Measurements from ENCODE around the gene GSDMA.
"Not testable (repeated sequence)": the region's sequence is repeated elsewhere in the genome, so short reads cannot be mapped to it uniquely, and the experiment has no call there.

Gene GSDMA

GRCh38 chr17:39996162-39996561 lies 33.4 kb downstream of the GSDMA start:
- no peak for DNase-seq (ENCODE audit: low read depth in 2 of 2)

DNA sequence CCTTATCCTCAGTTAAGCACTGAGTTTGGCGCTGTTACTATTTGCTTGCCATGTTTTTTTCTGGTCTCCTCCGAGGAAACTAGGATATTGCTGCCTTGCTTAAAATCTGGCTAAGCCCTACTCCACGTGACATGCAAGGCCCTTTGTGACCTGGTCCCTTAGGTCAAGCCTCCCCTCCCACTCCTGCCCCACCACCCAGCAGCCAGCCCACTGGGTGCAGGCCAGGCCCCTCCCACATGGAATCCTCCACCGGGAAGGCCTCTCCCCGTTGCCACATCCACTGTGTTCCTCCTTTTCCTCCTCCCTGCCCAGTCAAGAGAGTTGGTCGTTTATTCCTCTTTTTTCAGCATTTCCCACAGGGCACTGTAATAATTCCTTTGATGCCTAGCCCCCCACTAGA lies 34.0 kb downstream of the GSDMA start:
- no peak for DNase-seq (ENCODE audit: low read depth in 2 of 2)

- DNase-seq (ENCODE audit: low read depth in 2 of 2), result no peak
Measured at GRCh38 chr17:39997543-39997942, 34.7 kb downstream of the GSDMA start.

DNA sequence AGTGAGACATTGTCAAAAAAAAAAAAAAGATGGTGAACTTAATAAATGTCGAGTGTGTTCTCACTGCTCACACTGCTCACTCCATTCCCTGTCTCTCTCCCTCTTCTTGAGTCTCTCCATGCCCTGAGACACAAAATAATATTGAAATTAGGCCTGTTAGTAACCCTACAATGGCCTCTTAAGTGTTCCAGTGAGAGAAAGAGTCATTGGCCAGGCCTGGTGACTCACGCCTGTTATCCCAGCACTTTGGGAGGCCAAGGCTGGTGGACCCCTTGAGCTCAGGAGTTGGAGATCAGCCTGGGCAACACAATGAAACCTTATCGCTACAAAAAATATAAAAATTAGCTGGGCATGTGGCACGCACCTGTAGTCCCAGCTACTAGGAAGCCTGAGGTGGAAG lies 36.3 kb downstream of the GSDMA start:
- DNase-seq (ENCODE audit: low read depth in 2 of 2), result no peak

DNA sequence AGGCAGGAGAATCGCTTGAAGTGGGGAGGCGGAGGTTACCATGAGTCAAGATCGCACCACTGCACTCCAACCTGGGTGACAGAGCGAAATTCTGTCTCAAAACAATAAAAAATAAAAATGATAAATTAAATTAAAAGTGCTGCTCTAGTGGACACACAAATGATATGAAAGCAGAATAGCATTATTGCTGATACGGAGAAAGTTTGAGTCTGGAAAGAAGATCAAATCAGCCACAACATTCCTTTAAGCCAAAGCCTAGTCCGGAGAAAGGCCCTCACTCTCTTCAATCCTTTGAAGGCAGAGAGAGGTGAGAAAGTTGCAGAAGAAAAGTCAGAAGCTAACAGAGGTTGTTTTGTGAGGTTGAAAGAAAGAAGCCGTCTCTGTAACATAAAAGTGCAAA lies 37.4 kb downstream of the GSDMA start:
- DNase-seq (ENCODE audit: low read depth in 2 of 2), result no peak

DNA sequence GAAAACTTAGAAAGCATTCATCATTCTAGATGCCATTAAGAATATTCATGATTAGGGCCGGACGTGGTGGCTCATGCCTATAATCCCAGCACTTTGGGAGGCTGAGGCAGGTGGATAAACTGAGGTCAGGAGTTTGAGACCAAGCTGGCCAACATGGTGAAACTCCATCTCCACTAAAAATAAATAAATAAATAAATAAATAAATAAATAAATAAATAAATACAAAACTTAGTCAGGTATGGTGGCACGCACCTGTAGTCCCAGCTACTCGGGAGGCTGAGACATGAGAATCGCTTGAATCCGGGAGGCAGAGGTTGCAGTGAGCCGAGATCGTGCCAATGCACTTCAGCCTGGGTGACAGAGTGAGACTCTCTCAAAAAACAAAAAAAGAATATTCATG lies 38.5 kb downstream of the GSDMA start:
- DNase-seq (ENCODE audit: low read depth in 2 of 2), result not testable (repeated sequence)

DNA sequence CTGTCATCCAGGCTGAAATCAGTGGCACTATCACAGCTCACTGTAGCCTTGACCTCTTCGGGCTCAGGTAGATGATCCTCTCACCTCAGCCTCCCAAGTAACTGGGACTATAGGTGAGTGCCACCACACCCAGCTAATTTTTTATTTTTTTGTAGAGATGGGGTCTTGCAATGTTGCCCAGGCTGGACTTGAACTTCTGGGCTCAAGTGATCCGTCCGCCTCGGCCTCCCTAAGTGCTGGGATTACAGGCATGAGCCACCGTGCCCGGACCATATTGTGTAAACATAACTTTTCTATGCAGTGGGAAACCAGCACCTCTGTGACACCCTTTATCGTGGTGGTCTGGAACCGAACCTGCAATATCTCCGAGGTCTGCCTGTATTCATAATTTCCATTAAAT lies 41.3 kb downstream of the GSDMA start:
- no peak for DNase-seq (ENCODE audit: low read depth in 2 of 2)

DNA sequence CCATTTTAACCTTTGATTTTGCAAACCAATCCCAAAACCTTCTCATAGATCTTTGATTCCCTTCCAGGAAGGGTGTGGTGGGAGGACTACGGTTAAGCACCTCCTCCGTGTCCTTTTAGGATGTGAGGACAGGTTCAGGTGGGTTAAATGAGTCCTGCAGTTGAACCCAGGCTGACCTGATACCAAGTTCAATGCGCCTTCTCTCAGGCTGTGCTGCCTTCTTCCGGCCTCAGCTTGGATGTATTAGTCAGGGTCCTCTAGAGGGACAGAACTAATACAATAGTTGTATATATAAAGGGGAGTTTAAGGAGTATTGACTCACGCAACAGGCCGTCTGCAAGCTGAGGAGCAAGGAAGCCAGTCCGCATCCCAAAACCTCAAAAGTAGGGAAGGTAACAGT lies 41.9 kb downstream of the GSDMA start:
- no peak for DNase-seq (ENCODE audit: low read depth in 2 of 2)

- no peak for DNase-seq (ENCODE audit: low read depth in 2 of 2)
Measured at GRCh38 chr17:40005520-40005919, 42.7 kb downstream of the GSDMA start.

DNA sequence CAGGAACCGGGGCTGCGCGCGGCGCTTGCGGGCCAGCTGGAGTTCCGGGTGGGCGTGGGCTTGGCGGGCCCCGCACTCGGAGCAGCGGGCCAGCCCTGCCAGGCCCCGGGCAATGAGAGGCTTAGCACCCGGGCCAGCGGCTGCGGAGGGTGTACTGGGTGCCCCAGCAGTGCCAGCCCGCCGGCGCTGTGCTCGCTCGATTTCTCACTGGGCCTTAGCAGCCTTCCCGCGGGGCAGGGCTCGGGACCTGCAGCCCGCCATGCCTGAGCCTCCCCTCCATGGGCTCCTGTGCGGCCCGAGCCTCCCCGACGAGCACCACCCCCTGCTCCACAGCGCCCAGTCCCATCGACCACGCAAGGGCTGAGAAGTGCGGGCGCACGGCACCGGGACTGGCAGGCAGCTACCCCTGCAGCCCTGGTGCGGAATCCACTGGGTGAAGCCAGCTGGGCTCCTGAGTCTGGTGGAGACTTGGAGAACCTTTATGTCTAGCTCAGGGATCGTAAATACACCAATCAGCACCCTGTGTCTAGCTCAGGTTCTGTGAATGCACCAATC lies 48.2 kb downstream of the GSDMA start:
- not testable (repeated sequence) for DNase-seq (ENCODE audit: low read depth in 2 of 2)

GRCh38 chr17:40012017-40012647 lies 49.3 kb downstream of the GSDMA start:
- not testable (repeated sequence) for DNase-seq (ENCODE audit: low read depth in 2 of 2)

DNA sequence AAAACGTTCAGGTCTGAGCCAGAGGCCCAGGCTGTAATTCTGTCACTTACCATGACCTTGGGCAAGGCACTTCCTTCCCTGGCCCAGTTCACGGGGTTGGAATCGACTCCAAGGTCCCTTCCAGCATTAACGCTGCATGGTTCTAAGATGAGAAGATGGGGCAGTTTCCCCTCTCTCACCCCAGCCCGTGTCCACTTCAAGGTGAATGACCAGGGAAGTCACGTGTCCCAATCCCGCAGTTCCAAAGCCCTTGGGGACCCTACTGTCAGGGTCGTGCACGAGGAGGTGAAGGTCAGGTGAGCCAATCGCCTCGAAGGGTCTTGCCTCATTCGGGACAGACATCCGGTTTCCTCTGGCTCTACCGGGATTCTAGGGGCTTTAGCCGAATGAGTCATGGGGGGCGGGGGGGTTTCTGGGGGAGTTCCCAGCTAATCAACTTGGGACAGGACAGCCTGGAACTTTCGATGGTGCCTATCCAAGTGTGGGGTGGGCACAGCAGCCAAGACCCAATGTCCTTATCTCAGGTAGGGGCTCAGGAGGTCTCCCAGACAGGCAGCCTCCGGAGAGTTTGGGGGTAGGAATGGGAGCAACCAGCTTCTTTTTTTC lies 51.7 kb downstream of the GSDMA start:
- DNase-seq (ENCODE audit: low read depth in 2 of 2), result no peak

- no peak for DNase-seq (ENCODE audit: low read depth in 2 of 2)
Measured at GRCh38 chr17:40015005-40015997, 52.5 kb downstream of the GSDMA start, which contains the start of gene CSF3. Gene CSF3 (plus strand): TSS chr17:40015440. CDS start chr17:40015475, 35 bp downstream.

- no peak for DNase-seq (ENCODE audit: low read depth in 2 of 2)
Measured at GRCh38 chr17:40015998-40016985, 53.5 kb downstream of the GSDMA start.

DNA sequence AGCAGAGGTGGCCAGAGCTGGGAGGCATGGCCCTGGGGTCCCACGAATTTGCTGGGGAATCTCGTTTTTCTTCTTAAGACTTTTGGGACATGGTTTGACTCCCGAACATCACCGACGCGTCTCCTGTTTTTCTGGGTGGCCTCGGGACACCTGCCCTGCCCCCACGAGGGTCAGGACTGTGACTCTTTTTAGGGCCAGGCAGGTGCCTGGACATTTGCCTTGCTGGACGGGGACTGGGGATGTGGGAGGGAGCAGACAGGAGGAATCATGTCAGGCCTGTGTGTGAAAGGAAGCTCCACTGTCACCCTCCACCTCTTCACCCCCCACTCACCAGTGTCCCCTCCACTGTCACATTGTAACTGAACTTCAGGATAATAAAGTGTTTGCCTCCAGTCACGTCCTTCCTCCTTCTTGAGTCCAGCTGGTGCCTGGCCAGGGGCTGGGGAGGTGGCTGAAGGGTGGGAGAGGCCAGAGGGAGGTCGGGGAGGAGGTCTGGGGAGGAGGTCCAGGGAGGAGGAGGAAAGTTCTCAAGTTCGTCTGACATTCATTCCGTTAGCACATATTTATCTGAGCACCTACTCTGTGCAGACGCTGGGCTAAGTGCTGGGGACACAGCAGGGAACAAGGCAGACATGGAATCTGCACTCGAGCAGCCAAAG lies 54.7 kb downstream of the GSDMA start:
- no peak for DNase-seq (ENCODE audit: low read depth in 2 of 2)

DNA sequence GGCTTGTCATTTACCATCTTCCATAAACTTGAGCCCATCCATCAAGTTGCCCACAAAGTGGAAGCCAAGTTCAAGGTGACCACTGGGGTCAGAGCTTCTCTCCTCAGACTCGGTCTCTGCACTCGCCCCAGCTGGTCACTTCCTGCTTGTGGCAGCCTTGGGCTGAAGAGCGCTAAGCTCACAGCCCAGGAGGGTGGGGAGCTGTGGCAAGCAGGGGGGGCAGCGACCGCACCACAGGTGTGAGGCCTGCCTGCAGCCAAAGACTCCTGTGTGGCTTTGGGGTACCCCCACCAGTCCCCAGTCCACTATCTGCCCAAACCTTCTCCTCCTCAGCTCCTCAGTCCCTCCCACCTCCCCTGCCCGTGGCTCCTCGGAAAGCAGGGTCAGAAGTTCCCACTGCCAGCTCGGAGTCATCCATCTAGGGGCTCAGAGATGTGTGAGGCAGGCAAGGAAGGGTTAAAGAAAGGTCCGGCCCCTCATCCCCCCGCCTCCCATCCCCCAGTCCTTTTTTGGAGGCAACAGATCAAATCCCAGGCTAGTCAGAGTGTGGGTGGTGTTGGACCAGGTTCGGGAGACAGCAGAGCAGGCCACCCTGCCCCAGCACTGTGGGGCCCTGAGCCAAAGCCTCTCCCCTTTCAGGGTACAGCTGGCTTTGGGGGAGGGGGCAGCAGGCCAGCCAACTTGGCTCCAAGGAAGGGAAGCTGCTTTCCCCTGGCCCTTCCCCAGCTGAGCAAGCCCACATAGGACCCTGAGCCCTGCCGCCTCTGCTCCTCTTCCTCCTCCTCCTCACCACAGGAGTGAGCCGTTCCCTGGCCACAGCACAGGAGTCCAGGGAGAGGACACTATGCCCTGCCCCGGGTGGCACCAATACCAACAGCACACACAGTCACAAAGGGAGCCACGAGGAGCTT lies 55.7 kb downstream of the GSDMA start:
- no peak for DNase-seq (ENCODE audit: low read depth in 2 of 2)

- DNase-seq (ENCODE audit: low read depth in 2 of 2), result no peak
Measured at GRCh38 chr17:40019140-40019991, 56.6 kb downstream of the GSDMA start.

DNA sequence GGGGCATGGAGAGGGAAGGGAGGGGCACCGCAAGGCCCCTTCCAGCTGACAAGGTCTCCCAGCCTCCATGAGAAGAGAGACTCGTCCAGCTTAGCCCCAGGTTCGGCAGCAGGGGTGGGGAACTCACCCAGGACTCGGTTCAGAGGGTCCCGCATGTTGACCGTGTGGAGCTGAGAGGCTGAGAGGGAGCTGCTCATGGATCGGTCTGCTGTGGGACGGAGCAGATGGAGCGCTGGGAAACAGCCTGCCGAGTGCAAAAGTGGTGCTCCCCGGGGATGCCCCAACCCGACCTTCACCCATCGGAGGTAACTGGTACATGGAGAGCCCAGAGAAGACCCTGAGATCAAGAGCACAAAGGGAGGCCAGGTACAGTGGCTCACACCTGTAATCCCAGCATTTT lies 57.3 kb downstream of the GSDMA start:
- DNase-seq (ENCODE audit: low read depth in 2 of 2), result no peak

Data from activated CD4-positive, alpha-beta T cell treated with anti-CD3 and anti-CD28 coated beads for 24 hours (primary cell).